Effector CD4-positive, alpha-beta T cell (primary cell): Measurements from ENCODE around the gene TMEM63A.
"Not testable (repeated sequence)": the region's sequence is repeated elsewhere in the genome, so short reads cannot be mapped to it uniquely, and the experiment has no call there.

Experiments used
- DNase-seq: peaks from one replicate; pipeline ENCODE4 v3.0.0-alpha.2; 2020

Gene TMEM63A

DNA sequence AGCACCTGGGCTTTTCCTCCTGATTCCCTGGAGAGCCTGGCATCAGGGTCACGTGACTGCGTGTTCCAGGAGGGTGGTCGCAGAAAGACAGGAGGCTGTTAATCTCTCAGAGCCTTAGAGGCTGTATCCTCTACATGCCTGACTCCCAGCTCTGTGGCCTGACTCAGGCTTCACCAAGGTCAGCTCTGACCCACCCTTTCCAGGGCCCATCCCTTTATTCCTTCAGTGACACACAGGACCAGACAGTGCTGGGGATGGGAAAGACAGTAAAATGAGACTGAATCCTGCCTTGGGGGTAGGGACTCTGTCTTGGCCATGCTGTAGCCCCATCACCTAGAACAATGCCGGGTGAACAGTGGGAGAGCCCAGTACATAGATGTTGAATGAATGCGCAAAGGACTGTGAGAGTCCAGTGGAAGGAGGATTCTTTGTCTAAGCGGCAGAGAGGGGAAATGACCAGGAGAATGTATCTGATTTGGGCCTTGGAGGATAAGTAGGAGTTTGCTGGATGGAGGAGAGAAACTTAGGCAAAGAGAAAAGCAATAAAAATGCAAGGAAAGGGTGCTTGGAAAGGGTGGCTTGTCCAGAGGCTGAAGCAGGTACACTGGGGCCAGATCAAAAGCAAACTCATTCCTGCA lies 39.3 kb downstream of the TMEM63A start:
- DNase-seq = no peak

DNA sequence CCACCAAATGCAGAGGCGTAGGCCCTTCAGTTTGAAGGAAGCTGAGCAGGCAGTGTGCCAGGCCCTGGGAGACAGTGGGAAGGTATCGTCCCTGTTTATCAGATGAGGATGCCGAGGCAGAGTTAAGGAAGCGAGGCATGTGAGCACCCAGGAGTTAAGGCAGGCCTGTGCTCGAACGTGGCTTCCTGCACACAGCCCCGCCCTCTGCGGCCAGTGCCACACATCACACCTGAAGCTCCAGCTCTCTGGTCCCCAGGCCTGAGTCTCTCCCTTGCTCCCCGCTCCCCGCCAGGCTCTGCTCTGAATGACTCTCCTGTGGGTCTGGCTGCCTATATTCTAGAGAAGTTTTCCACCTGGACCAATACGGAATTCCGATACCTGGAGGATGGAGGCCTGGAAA lies 40.1 kb downstream of the TMEM63A start:
- DNase-seq = no peak

DNA sequence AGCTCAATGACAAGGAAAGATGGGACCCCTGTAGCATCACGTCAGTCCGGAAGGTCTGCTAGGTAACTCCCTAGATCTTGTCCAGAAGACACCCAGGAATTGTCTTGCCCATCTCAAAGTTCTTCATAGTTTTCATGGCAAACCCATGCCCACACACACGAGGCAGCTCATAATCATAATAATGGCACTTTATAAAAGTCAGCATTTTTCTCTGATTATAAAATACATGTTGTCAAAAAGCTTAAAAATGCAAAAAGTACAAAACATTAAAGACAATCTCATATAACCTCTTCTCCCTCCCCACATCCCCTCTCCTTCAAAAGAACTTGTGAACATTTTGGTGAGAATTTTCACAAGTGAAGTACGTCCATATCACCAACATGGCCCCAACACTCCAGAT lies 41.5 kb downstream of the TMEM63A start:
- no peak for DNase-seq

DNA sequence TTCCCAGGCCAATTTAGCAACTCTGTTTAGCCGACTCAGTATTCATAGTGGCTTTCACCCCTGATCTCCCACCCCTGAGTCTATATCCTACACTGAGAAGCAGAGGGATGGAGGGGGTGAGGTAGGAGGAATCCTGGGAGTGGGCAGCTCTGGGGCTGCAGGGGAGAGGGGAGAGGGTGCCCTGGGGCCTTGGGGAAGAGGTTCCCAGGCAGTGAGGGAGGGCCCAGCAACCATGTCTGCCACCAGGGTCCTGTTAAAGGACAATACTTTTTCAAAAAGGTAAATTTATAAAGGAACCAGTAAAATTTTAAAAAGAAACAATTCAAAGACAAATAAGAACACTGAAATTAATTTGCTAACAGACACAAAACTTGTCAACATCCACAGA lies 42.0 kb downstream of the TMEM63A start:
- DNase-seq = no peak

DNA sequence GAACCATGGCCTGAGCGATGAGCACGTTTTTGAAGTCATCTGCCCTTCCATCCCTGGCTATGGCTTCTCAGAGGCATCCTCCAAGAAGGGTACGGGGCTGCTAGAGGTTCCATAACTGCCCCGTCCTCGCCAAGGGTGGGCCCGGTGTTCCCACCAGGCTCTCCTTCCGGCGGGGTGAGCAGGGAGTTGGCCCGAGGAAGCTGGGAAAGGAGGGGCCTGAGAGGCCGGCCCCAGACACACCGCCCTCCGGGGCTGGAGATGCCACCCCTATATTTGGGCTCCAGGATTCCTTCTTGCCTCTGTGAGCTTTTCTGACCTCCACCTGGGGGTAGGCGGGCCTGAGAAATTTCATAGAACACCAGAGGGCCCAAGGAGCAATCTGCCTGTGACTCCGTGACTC lies 43.4 kb downstream of the TMEM63A start:
- no peak for DNase-seq

DNA sequence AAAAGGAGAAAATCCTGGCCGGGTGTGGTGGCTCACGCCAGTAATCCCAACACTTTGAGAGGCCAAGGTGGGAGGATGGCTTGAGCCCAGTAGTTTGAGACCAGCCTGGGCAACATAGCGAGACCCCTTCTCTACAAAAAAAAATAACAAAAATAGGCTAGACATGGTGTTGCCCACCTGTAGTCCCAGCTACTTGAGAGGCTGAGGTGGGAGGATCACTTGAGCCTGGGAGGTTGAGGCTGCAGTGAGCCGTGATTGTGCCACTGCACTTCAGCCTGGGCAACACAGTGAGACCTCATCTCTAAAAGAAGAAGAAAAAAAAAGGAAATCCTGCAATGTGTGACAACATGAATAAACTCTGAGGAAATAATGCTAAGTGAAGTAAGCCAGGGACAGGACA lies 45.9 kb downstream of the TMEM63A start:
- DNase-seq = not testable (repeated sequence)

DNA sequence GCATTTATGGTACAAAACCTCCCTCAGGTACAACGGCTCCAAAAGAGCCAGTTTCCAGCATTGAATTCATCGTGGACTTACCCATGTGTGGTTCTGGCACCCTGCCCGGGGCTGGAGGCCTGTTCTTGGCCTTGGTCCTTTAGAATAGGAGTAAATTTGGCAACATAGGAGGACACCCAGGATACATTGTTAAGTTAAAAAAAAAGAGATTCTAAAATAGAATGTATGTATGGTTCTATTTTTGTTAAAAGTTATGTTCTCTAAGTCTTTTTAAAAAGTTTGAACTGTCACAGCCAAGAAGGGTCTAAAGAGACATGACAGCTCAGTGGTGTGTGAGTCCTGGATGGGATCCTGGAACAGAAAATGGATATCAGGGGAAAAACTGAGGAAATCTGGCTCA lies 46.3 kb downstream of the TMEM63A start:
- DNase-seq = no peak

DNA sequence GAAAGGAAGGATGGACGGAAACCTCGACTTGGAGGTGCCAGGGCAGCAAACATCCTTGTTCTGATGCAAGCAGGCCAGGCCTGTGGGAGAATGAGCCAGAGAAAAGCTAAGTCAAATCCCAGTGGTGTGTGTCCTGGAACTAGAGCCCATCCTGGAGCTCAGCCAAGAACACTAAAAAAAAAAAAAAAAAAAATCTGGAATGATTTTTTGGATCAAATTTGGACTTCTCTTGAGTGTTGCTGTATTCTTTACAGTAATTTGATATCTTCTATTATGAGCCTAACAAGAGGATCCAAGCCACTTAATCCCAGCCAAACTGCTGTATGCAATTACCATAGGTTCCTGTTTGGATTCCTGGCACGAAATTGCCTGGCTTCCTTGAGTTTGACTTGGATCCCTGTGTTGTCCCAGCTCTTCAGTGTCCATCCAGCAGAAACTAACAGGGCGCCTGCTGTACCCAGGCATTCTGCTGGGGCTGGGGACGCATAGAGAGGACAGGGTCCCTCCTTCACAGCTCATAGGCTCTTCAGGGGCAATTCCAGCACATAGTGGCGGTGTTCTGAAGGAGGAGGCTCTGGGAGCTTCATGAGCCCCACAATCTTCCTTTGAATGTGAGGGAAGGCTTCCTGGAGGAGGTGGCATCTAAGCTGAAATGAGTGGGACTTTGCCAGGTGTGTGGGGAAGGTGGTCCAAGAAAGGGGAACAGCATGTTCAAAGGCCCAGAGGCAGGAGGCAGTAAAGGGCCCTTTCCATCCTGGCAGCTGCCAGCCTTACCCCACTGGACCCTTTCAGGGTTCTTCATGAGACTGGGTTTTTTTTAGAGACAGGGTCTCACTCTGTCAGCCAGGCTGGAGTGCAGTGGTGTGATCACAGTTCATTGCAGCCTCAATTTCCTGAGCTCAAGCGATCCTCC lies 47.5 kb downstream of the TMEM63A start:
- DNase-seq = no peak

DNA sequence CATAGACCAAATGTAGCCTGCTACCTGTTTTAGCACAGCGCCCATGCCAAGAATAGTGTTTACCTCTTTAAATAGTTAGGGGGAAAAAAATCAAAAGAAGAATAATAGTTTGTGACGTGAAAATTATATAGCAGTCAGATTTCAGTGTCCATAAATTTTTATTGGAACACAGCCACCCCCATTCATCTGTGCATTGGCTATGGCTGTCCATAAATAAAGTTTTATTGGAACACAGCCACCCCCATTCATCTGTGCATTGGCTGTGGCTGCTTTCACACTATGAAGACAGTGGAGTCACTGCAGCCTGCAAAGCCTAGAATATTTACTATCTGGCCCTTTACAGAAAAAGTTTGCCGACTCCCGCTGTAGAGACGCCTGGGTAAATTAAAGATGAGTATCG lies 51.3 kb downstream of the TMEM63A start:
- no peak for DNase-seq

DNA sequence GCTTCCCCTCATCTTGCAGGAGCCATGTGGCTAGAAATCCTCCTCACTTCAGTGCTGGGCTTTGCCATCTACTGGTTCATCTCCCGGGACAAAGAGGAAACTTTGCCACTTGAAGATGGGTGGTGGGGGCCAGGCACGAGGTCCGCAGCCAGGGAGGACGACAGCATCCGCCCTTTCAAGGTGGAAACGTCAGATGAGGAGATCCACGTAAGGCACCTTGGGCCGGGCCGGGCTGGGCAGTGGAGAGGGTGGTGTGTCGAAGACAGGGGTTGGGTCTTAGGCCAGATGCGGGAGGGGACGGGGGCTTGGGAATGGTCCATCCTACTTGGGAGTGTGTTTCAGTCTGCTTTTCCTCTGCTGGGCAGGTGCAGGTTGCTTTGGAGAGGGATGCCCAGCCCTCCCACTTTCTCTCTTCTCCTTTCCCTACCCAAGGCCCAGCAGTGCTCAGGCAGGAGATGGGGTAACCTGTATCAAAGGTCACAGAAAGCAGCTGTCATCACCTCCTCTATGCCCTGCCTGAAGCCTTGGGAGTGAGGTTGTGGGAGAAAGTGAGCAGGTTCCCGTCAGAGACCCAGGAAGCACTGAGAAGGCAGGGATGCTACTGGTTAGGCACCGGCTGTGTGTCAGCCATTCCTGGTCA lies 53.4 kb downstream of the TMEM63A start:
- no peak for DNase-seq

DNA sequence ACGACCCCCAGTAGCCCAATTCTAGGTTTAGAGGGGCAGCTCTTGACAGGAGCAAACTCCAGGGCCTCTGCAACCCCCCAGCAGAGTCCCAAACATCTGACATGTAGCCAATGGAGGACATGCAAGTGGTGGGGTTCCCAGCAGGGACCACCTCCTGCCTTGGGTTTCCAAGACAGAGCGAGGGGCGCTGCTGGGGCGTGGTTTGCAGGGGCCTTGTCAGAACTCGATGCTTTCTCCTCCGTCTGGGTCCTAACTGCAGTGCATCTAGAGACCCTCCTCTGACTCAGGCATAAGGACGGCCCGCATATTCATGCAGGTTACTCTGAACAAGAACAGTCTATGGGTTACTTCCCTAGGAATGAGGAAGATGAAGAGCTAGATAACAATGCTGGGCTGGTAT lies 55.1 kb downstream of the TMEM63A start:
- DNase-seq = no peak

DNA sequence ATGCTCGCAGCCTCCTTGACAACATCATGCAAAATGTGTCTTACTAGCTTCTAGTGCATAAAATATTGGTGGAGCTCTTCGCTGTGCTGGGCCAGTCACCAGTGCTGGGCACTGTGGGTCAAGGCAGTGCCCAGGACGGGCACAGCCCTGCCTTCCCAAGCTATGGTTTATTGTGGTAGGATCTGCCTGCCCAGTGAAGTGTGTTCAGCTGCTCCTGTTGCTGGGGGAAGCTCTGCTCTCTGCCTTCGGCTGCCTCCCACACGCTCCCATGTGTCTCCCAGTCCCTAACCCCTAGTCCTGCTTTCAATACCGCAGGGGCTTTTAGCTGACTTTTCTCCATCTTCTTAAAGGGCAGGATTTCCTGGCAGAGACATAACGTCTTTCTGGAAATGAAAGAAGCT lies 56.6 kb downstream of the TMEM63A start:
- no peak for DNase-seq

DNA sequence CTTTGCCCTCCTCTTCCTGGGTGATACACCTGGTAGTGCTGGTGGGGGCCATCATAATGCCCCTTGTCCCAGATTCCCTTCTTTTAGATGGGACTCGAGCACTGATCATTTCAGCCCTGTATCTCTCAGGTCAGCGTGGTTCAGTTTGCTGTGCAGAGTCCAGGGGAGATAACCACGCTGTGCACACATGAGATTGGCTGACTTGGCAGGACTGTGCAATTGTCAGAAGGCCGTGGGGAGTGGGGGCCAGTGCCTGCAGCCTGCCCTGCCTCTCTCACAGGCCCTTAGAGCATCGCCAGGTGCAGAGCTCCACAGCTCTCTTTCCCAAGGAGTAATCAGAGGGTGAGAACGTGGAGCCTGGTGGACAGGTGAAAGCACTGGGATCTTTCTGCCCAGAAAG lies 57.1 kb downstream of the TMEM63A start:
- DNase-seq = no peak

DNA sequence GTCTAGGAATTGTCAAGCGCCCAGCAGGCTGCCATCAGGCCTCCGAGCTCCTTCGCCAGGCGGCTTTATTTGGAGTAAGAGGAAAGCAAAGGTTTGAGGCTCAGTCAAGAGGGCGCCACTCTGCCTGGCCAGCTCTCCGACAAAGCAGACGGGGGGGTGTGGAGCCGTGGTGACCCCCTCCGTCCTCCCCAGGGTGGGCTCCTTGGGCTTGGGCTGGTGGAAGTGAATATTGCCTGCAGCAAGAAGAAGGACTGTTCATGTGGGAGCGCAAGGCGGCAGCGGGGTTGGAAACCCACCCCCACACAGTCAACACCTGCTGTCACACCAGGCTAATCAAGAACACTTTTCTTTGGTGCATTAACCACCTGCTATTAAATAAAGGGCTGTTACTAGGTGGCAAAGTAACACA lies 57.6 kb downstream of the TMEM63A start:
- no peak for DNase-seq

DNA sequence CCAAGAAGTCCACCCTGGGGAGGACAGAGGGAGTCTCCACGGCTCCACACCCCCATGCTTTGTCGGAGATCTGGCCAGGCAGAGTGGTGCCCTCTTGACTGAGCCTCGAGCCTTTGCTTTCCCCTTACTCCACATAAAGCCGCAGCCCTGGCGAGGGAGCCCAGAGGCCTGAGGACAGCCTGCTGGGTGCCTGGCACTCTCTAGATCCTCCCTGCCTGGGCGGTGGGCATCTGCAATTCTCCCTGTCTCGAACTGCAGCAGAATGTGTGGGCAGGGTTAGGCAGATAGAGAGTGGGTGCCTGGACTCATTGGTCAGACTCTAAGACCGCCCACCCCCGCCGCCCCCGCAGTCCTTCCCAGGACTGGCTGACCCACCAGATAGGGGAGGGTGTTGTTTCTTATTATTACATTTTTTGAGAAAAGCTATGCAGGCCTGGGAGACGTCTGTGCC lies 58.3 kb downstream of the TMEM63A start:
- no peak for DNase-seq

DNA sequence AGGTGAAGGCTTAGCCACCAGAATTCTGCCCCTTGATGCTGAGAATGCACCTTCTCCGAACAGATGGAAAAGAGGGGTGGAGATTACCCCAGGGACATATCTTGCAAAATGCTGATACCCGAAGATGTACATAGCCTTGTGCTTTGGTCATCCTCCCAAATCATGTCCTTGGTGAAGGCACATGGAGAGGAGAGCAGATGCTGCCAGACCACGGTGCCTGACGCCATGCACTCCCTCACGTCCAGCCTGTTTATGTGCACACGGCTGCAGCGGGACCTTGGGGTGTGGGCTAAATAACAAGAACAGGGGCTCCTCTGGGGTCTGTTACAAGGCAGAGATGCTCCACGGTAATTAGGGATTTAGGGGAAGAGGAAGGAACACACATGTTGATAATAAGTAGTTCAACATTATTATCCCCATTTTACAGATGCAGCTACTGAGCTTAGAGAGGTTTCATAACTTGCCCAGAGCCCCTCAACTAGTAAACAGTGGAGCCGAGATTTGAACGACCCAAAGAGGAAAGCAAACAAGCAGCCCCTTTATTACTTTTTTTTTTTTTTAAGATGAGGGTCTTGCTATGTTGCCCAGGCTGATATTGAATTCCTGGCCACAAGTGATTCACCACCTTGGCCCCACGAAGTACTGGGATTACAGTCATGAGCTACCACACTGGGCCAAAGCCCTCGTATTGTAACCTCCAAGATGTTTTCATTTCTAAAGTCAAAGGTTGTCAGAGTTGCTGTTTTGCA lies 59.4 kb downstream of the TMEM63A start:
- no peak for DNase-seq

DNA sequence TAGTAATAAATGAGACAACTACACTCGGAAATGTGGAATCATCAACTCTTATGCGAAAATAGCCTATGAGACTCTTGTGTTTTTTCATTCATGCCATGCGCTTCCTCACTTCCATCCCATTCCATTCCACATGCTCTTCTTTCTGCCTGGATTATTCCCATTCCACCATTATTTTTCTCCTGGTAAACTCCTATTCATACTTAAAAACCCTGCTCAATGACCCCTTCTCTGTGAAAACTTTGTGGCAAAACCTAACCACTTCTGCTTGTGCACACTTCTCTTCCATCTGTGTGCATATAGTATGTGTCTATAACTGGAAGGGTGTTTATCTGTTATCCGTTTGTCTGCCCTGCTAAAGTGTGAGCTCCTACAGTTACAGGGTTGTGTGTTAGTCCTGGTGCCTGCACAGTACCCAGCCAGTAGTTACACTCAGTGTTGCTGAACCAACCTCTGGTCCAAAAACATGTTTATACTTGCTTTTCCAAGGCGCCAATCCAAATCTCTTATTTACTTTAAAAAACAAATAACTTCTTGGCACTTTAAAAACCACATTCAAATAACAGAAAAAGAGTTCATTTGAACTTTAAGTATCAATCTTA lies 61.6 kb downstream of the TMEM63A start:
- DNase-seq = no peak

DNA sequence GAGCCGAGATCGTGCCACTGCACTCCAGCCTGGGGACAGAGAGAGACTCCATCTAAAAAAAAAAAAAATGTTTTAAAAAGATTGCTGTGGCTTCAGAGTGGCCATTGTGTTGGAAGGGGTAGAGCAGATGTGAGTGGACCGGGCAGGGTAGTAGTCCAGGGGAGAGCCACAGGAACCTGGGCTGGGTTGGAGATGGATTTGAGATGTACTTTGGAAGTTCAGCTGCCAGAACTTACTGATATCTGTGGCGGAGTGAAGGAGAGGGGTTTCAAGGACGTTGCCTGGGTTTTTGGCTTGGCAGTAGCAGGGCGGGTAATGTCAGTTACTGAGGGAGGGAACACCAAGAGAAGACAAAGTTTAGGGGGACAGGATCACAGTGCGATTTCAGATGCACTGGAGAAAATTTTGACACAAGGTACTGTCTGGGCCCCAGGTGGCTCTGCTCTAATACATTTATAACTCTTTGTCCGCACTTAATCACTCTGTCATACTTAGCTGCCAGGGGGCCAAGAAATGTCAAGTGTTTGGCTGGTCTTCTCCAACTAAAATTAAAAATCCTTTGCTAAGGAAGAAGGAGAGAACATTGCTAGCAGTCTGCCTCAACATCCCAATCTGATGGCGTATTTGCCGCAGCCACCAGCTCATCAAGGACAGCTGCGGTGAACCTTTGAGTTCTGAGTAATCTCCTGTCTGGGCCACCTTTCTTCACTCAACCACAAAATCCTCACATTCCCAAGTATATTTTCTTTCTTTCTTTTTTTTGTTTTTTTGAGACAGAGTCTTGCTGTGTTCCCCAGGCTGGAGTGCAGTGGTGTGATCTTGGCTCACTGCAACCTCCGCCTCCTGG lies 62.6 kb downstream of the TMEM63A start:
- no peak for DNase-seq

DNA sequence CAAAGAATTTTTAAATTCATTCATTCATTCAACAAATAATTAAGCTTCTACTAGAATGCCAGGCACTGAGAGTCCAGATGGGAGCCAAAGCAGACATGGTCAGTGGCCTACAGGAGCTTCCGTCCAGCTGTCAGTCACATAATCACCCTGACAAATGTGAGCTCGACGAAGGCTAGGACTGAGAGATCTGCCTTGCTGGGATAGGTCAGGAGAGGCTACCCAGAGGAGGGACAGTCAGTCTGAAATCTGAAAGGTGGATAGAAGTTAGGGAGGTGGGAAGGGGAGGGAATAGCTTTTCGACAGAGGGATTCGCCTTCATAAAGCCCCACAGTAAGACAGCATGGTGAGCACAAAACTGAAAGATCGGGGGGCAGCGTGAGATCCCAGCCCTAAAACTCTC lies 64.0 kb downstream of the TMEM63A start:
- DNase-seq = no peak

DNA sequence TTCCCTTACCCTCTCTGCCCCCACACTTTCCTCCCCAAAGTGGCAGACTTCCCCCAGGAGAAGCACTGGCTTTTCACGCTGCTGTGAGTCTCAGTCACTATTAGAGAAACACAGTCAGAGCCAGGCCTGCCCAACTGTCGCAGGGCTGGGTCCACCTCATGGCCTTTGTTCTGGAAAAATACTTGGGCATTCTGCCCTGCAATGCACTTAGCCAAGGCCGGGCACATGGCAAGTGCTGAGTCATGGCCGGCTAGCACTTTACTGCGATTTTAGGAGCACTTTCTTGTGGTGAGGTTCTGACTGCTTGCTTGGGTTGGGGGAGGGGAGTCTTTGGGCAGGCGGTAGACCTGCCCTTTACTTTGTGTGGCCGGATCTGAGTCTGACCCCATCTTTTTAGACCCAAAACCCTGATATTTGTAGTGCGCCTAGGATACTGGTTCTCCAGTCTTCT lies 64.5 kb downstream of the TMEM63A start:
- DNase-seq = no peak
